Measurements from ENCODE around the gene PCDHGC4. TPM values are rescaled to one million over a fixed set of nuclear protein-coding genes. Genes with fewer than 3 reads are reported as not detected.

PCDHGC4 gene
- total and polyA plus RNA-seq, 2 of the 8 experiments (the other 6 are each of a cell fraction or from before 2014, with no cell fraction given), result 2.1 to 2.4 TPM

- DNase-seq (ENCODE audit: low read depth in 1 of 2, low spot score in 2 of 2), result no peak
- H4K20me1 ChIP-seq (replicated peaks in 1 of 2; ENCODE audit: control insufficient read depth in 1 of 2, insufficient read depth in 2 of 2, low read length in 2 of 2), result no peaks in the 10 kb centered on the region
- no peaks in the 10 kb centered on the region for H3K79me1 ChIP-seq (ENCODE audit: low read depth, low read length)
- H3K36me3 ChIP-seq (ENCODE audit: control insufficient read depth in 2 of 4, insufficient read depth in 4 of 4, low read length in 3 of 4), result peaks cover 7 to 22% (median 7%) of the 10 kb centered on the region in 4 experiments; a peak in 7 of 8 replicates
- H2BK12ac ChIP-seq (ENCODE audit: low read depth, low read length), result no peak overlapping the region
- no peak overlapping the region for H2AFZ ChIP-seq (ENCODE audit: low read length)
- H4K5ac ChIP-seq (ENCODE audit: insufficient read length, low read depth, low read length), result no peak overlapping the region
- H4K91ac ChIP-seq (replicated peaks; ENCODE audit: insufficient read length, low read length), result no peak overlapping the region
- H3K4me2 ChIP-seq (ENCODE audit: insufficient read depth in 1 of 2, low read depth in 2 of 2, low read length in 2 of 2), result no peak overlapping the region
- H3K23ac ChIP-seq (ENCODE audit: insufficient read length), result no peak overlapping the region
- no peak overlapping the region for H3K18ac ChIP-seq (ENCODE audit: extremely low read depth, low read length)
- FAIRE-seq, result no peak
- CTCF ChIA-PET (ENCODE audit: partially characterized antibody), result interaction anchor here (0.6 to 50.9 kb wide), 12 partner anchors 10 to 341 kb away, joined by 3 to 1236 read pairs (median 4); partner anchors contain the start of genes PCDHB11, PCDHGA10, PCDHGA11 and PCDHGA3
- no peak overlapping the region for H3K9ac ChIP-seq (replicated peaks in 1 of 4; ENCODE audit: extremely low read depth in 1 of 4, low read depth in 3 of 4, low read length in 3 of 4)
- H2AK5ac ChIP-seq (ENCODE audit: low read depth, low read length), result no peak overlapping the region
- WGBS, 2 experiments (ENCODE audit: extremely low coverage in 1 of 2, insufficient coverage in 1 of 2, insufficient read length in 1 of 2, insufficient replicate concordance in 2 of 2, low coverage in 1 of 2, low lambda C conversion rate in 2 of 2, missing lambda C conversion rate in 1 of 2), result 73% methylated on average over 1 of the region's 1 CpG; no CpG with 5 or more reads in 1 of the 2 experiments
- no peak overlapping the region for H3K4me3 ChIP-seq (ENCODE audit: extremely low read depth in 1 of 4, insufficient read depth in 2 of 4, low read depth in 3 of 4, low read length in 4 of 4)
- no peaks in the 10 kb centered on the region for H3K4me1 ChIP-seq (replicated peaks in 1 of 4; ENCODE audit: control insufficient read depth in 3 of 4, insufficient read depth in 4 of 4, low read length in 3 of 4)
- no peak overlapping the region for H3K56ac ChIP-seq (replicated peaks; ENCODE audit: insufficient read length, low read depth, low read length)
- no peaks in the 10 kb centered on the region for H3K27me3 ChIP-seq (replicated peaks in 1 of 4; ENCODE audit: control insufficient read depth in 3 of 4, extremely low read depth in 1 of 4, insufficient read depth in 3 of 4, low read length in 3 of 4)
- no peaks in the 10 kb centered on the region for H3K23me2 ChIP-seq (ENCODE audit: low read depth, low read length)
- H3K14ac ChIP-seq (ENCODE audit: insufficient read length), result no peak overlapping the region
- POLR2A ChIA-PET (ENCODE audit: partially characterized antibody), result no interaction called here
- no peak overlapping the region for H2BK20ac ChIP-seq (ENCODE audit: low read length)
- no peak overlapping the region for H2BK120ac ChIP-seq (replicated peaks; ENCODE audit: low read depth, low read length)
- no peak overlapping the region for H3K4ac ChIP-seq (replicated peaks; ENCODE audit: insufficient read length, low read depth, low read length)
- H3K79me2 ChIP-seq (ENCODE audit: control insufficient read depth in 1 of 2, insufficient read depth in 2 of 2, low read length in 2 of 2), result no peaks in the 10 kb centered on the region
- no peaks in the 10 kb centered on the region for H3K9me3 ChIP-seq (ENCODE audit: insufficient read depth in 2 of 2, low read depth in 1 of 2, low read length in 1 of 2)
- H3K27ac ChIP-seq (ENCODE audit: low read depth, low read length), result no peak overlapping the region
- no peak overlapping the region for H2BK5ac ChIP-seq (ENCODE audit: low read depth, low read length)
- no peak overlapping the region for H4K8ac ChIP-seq (ENCODE audit: extremely low read depth, insufficient read depth, low read length)
- H2BK15ac ChIP-seq (ENCODE audit: low read length), result no peak overlapping the region
- TF ChIP-seq TCF12 (IDR thresholded peaks at IDR 0.05; ENCODE audit: low read depth, low read length), result no peak
- no peak for TF ChIP-seq BACH1 (IDR thresholded peaks at IDR 0.05; ENCODE audit: low read length)
- TF ChIP-seq KDM5A (IDR thresholded peaks at IDR 0.05; ENCODE audit: low read length), result no peak
- TF ChIP-seq NANOG (IDR thresholded peaks at IDR 0.05; ENCODE audit: insufficient read depth, low read depth, low read length, poor library complexity, severe bottlenecking), result no peak
- no peak for TF ChIP-seq TEAD4 (IDR thresholded peaks at IDR 0.05; ENCODE audit: low read depth, low read length)
- TF ChIP-seq CHD2 (IDR thresholded peaks at IDR 0.05; ENCODE audit: low read length), result no peak
- no peak for TF ChIP-seq TAF1 (IDR thresholded peaks at IDR 0.05; ENCODE audit: low read depth, low read length)
- TF ChIP-seq RFX5 (IDR thresholded peaks at IDR 0.05; ENCODE audit: borderline replicate concordance, low read depth, low read length), result no peak
Observed at GRCh38 chr5:141533897-141534296, 49.1 kb downstream of the PCDHGC4 start.
